Measurements from ENCODE around the gene PHACTR2. TPM values are rescaled to one million over a fixed set of nuclear protein-coding genes. Genes with fewer than 3 reads are reported as not detected.
"Not testable (repeated sequence)": the region's sequence is repeated elsewhere in the genome, so short reads cannot be mapped to it uniquely, and the experiment has no call there.

Gene PHACTR2
- total RNA-seq, 1 donor from 2014 or later = 44.8 TPM

GRCh38 chr6:143738072-143738690, 60.4 kb downstream of the PHACTR2 start:
- intact Hi-C loops (cut with micrococcal nuclease) = not testable (repeated sequence)

- intact Hi-C loops (cut with micrococcal nuclease) = no loop called here
These were observed 61.6 kb downstream of the PHACTR2 start for GRCh38 chr6:143739341-143739851.

- intact Hi-C loops (cut with micrococcal nuclease) = no loop called here
These were observed 62.4 kb downstream of the PHACTR2 start for GRCh38 chr6:143740213-143740612.

- intact Hi-C loops (cut with micrococcal nuclease) = no loop called here
These were observed 63.7 kb downstream of the PHACTR2 start for GRCh38 chr6:143741480-143741879.

- intact Hi-C loops (cut with micrococcal nuclease) = no loop called here
These were observed 64.5 kb downstream of the PHACTR2 start for GRCh38 chr6:143742070-143742954.

- intact Hi-C loops (cut with micrococcal nuclease) = no loop called here
These were observed 65.1 kb downstream of the PHACTR2 start for GRCh38 chr6:143742955-143743255.

GRCh38 chr6:143743301-143744166, 65.8 kb downstream of the PHACTR2 start:
- intact Hi-C loops (cut with micrococcal nuclease) = no loop called here

- intact Hi-C loops (cut with micrococcal nuclease) = no loop called here
These were observed 66.9 kb downstream of the PHACTR2 start for GRCh38 chr6:143744551-143745165.

GRCh38 chr6:143745166-143746133, 67.7 kb downstream of the PHACTR2 start:
- intact Hi-C loops (cut with micrococcal nuclease) = no loop called here

- intact Hi-C loops (cut with micrococcal nuclease) = no loop called here
These were observed 68.7 kb downstream of the PHACTR2 start for GRCh38 chr6:143746202-143747119.

- intact Hi-C loops (cut with micrococcal nuclease) = no loop called here
These were observed 69.6 kb downstream of the PHACTR2 start for GRCh38 chr6:143747347-143747842.

GRCh38 chr6:143749891-143750290, 72.1 kb downstream of the PHACTR2 start:
- intact Hi-C loops (cut with micrococcal nuclease) = no loop called here

GRCh38 chr6:143750877-143751276, 73.1 kb downstream of the PHACTR2 start:
- intact Hi-C loops (cut with micrococcal nuclease) = no loop called here

- intact Hi-C loops (cut with micrococcal nuclease) = no loop called here
These were observed 74.7 kb downstream of the PHACTR2 start for GRCh38 chr6:143752459-143752858.

- intact Hi-C loops (cut with micrococcal nuclease) = no loop called here
These were observed 75.9 kb downstream of the PHACTR2 start for GRCh38 chr6:143753678-143754077.

- intact Hi-C loops (cut with micrococcal nuclease) = no loop called here
These were observed 76.4 kb downstream of the PHACTR2 start for GRCh38 chr6:143754204-143754603.

- intact Hi-C loops (cut with micrococcal nuclease) = no loop called here
These were observed 77.6 kb downstream of the PHACTR2 start for GRCh38 chr6:143755301-143755744.

GRCh38 chr6:143757346-143757832, 79.6 kb downstream of the PHACTR2 start:
- intact Hi-C loops (cut with micrococcal nuclease) = no loop called here

GRCh38 chr6:143758551-143758950, 80.8 kb downstream of the PHACTR2 start:
- intact Hi-C loops (cut with micrococcal nuclease) = no loop called here

Measured in T-helper 1 cell treated with Interleukin-12 subunit alpha and Interleukin-12 subunit beta and Interleukin-4 antibody, amounts not matched to agents 30 ng/mL and 1 ng/mL, for 36 hours (primary cell).